ENCODE measurements around the gene GAL3ST1.
A peak's percentile ranks its signal among the peaks of the same experiment; 100 is the strongest.
"Not testable (repeated sequence)": the region's sequence is repeated elsewhere in the genome, so short reads cannot be mapped to it uniquely, and the experiment has no call there.

The GAL3ST1 gene

GRCh38 chr22:30574095-30574981, at the start of gene GAL3ST1:
Gene GAL3ST1, minus strand, starts transcription at chr22:30574665. Its CDS starts 17,273 bp downstream, at chr22:30557392.
- no peak for DNase-seq (ENCODE audit: low read depth in 2 of 2)

GRCh38 chr22:30619909-30620308, 45.4 kb upstream of the GAL3ST1 start:
- not testable (repeated sequence) for DNase-seq (ENCODE audit: low read depth in 2 of 2)

- DNase-seq (ENCODE audit: low read depth in 2 of 2) = no peak
Observed at GRCh38 chr22:30617819-30618218, 43.4 kb upstream of the GAL3ST1 start.

- DNase-seq (ENCODE audit: low read depth in 2 of 2) = no peak
Observed at GRCh38 chr22:30615543-30615954, 41.1 kb upstream of the GAL3ST1 start.

- no peak for DNase-seq (ENCODE audit: low read depth in 2 of 2)
Observed at GRCh38 chr22:30614879-30615278, 40.4 kb upstream of the GAL3ST1 start.

- DNase-seq (ENCODE audit: low read depth in 2 of 2) = no peak
Observed at GRCh38 chr22:30614268-30614667, 39.8 kb upstream of the GAL3ST1 start.

GRCh38 chr22:30612789-30613188, 38.3 kb upstream of the GAL3ST1 start:
- no peak for DNase-seq (ENCODE audit: low read depth in 2 of 2)

- no peak for DNase-seq (ENCODE audit: low read depth in 2 of 2)
Observed at GRCh38 chr22:30611197-30611596, 36.7 kb upstream of the GAL3ST1 start.

GRCh38 chr22:30610299-30610698, 35.8 kb upstream of the GAL3ST1 start:
- no peak for DNase-seq (ENCODE audit: low read depth in 2 of 2)

- no peak for DNase-seq (ENCODE audit: low read depth in 2 of 2)
Observed at GRCh38 chr22:30609260-30610185, 35.1 kb upstream of the GAL3ST1 start.

- no peak for DNase-seq (ENCODE audit: low read depth in 2 of 2)
Observed at GRCh38 chr22:30607939-30608338, 33.5 kb upstream of the GAL3ST1 start.

GRCh38 chr22:30607300-30607930, 33.0 kb upstream of the GAL3ST1 start:
- DNase-seq (ENCODE audit: low read depth in 2 of 2) = no peak

GRCh38 chr22:30606455-30607299, 32.2 kb upstream of the GAL3ST1 start, which contains the start of gene TCN2:
Gene TCN2, plus strand, starts transcription at chr22:30607174. Its CDS starts 158 bp downstream, at chr22:30607332.
- peak in 1 of 2 donors; percentile 21 for DNase-seq (ENCODE audit: low read depth in 2 of 2)

- DNase-seq (ENCODE audit: low read depth in 2 of 2) = peak; percentile 26 to 27
Observed at GRCh38 chr22:30605449-30606110, 31.1 kb upstream of the GAL3ST1 start.

- DNase-seq (ENCODE audit: low read depth in 2 of 2) = no peak
Observed at GRCh38 chr22:30604723-30605122, 30.3 kb upstream of the GAL3ST1 start.

GRCh38 chr22:30603801-30604200, 29.3 kb upstream of the GAL3ST1 start:
- DNase-seq (ENCODE audit: low read depth in 2 of 2) = no peak

GRCh38 chr22:30602049-30602448, 27.6 kb upstream of the GAL3ST1 start:
- DNase-seq (ENCODE audit: low read depth in 2 of 2) = no peak

- no peak for DNase-seq (ENCODE audit: low read depth in 2 of 2)
Observed at GRCh38 chr22:30601464-30601863, 27.0 kb upstream of the GAL3ST1 start.

GRCh38 chr22:30600921-30601320, 26.5 kb upstream of the GAL3ST1 start:
- DNase-seq (ENCODE audit: low read depth in 2 of 2) = no peak

GRCh38 chr22:30598986-30599385, 24.5 kb upstream of the GAL3ST1 start:
- no peak for DNase-seq (ENCODE audit: low read depth in 2 of 2)
